NCI-H128 (cell line): Measurements from ENCODE around the gene PGA5.

ENCODE experiments used
- DNase-seq: peaks from one replicate; lab custom pipeline; 2025; ENCODE audit not compliant: unreplicated experiment; lab: John Stamatoyannopoulos, UW

The PGA5 gene

DNA sequence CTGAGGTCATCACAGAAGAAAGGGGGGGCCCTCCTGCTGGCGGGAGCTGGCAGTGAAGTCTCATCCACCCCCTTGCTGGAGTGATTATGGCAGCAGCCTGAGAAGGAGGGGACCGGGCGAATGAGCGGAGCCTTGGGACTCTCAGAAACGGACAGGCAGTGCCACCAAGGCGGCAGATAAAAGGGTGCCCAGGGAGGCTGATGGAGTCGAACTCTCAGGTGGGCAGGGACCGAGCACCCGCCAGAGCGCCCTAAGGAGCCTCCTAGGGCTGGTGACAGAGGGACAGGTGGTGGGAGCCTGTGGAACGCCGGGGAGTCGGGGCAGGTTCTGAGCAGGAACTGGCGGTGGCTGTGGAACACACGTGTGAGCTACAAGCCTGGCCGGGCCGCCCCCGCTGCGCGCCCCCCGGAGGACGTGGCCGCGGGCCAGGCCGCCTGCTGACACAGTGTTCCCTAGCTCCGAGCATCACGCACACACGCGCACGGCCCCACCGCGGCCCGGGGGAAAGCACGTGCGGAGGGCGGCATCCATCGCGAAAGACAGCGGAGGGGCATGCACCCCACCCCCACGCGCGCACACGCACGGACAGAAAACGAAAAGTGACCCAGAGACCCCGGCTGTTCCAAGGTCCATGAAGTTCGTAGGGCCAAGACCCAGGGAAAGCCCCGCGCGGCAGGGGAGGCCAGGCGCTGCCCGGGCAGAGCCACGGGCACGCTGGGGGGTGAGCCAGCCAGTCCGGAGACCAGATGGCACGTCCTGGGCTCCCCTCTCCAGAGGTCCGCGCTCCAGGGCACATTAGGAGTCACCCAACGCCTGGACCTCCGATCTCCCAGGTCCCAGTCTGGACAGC is 53.1 kb downstream of the PGA5 start:
- DNase-seq: no peak

DNA sequence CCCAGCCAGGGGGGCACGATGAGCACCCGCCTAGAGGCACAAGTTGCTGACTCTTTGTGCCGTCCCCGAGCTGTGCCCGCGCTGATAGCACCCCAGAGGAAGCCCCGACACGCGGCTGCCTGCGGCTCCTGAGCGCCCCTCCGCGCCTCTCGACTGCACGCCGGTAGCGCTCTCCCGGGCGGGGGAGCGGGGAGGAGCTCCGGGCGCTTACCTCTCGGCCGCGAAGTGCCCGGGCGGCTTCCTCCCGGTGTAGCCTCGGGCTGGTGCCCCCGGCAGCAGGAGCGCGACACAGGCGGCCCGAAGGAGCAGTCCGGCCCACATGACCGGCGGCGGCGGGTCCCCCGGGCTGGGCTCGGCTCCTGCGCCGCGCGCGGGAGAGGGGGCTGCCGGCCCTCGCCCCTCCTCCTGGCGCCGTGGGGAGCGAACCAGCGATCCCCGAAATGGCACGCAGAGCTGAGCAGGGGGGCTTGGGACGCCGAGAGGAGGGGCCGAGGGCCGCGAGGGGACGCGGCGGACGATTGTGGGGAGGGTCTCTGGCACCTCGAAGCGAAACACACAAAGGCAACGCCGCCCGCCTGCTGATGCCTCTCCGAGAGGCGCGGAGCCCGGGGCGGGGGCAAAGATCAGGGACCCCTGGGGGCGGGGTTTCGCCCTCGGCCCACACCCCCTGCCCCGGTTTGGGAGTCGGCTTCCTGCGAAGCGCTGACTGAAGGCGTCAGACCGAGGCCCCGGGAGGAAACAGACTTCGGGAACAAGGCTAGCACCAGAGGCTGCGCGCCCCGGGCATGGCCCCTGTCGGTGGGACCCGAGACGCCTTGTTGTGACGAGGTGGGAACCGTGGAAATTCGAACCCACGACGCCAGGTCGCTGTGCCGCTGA is 54.0 kb downstream of the PGA5 start, which contains the start of gene VWCE:
TSS of gene VWCE (minus strand) at position 600 of the 879 bp plus-strand sequence. CDS start at position 321, 279 bp downstream.
- DNase-seq: peak; percentile 32

GRCh38 chr11:61295596-61295926 is 54.6 kb downstream of the PGA5 start:
- DNase-seq: no peak

- no peak for DNase-seq
Observed at GRCh38 chr11:61297341-61297740, 56.4 kb downstream of the PGA5 start.

DNA sequence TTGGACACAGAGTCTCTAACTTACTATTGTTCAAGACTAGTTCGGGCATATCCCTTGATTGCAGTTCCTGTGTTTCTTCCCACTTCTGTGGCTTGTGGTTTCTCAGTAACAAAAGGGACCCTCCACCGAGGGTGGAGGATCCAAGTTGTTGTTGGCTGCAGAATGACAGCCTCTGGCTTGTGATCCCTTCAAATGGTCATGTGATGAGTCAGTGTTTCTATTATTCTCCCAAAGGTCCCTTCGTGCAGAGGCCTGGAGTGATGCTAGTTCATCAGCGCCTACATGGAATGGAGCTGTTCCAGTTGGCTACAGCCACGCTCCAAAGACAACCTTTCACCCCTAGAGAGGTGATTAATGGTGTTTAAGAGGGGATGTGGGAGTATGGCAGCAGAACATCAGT is 56.8 kb downstream of the PGA5 start:
- DNase-seq: no peak

- DNase-seq: no peak
Observed at GRCh38 chr11:61298663-61299244, 57.8 kb downstream of the PGA5 start.
